H1 (cell line): ENCODE data around the gene CHST11. TPM values are rescaled to one million over a fixed set of nuclear protein-coding genes. Genes with fewer than 3 reads are reported as not detected.

ENCODE experiments used
- CTCF ChIA-PET: fragments of 300-600 bp; sonication (Branson Sonifier 250); formaldehyde crosslinking; loops from one replicate; lab custom pipeline; 2021; ENCODE audit not compliant: partially characterized antibody; lab: Charles Lee
- POLR2A ChIA-PET: fragments of 300-600 bp; sonication (Branson Sonifier 250); formaldehyde crosslinking; loops from one replicate; lab custom pipeline; 2021; ENCODE audit warnings: inconsistent platforms; ENCODE audit not compliant: partially characterized antibody; lab: Charles Lee
- DNase-seq, 2 experiments: peaks; one replicate each; pipeline versions ENCODE4 v3.0.0 to v3.0.0-alpha.2; 2010 to 2022; ENCODE audit warnings: low spot score in 2 of 2, low read depth in 1 of 2, mixed read lengths in 1 of 2
- FAIRE-seq: peaks from 2 replicates; lab custom pipeline; 2011; peaks lifted over from hg19 to GRCh38; lab: Jason Lieb, UNC
- H2AFZ ChIP-seq: 2 replicates; pipeline ENCODE4 v1.8.1; 2012; ENCODE audit warnings: low read length, inconsistent platforms
- H2AK5ac ChIP-seq: 2 replicates; pipeline ENCODE4 v1.6.1; 2013; ENCODE audit warnings: low read depth, low read length
- H2BK120ac ChIP-seq: replicated peaks from 2 replicates; pipeline ENCODE3; 2013; ENCODE audit warnings: low read depth, low read length, inconsistent platforms
- H2BK12ac ChIP-seq: 2 replicates; pipeline ENCODE4 v1.6.1; 2013; ENCODE audit warnings: low read depth, low read length
- H2BK15ac ChIP-seq: 2 replicates; pipeline ENCODE4 v1.6.1; 2013; ENCODE audit warnings: low read length
- H2BK20ac ChIP-seq: 2 replicates; pipeline ENCODE4 v1.6.1; 2013; ENCODE audit warnings: low read length
- H2BK5ac ChIP-seq: 2 replicates; pipeline ENCODE4 v1.6.1; 2013; ENCODE audit warnings: low read depth, low read length
- H3K14ac ChIP-seq: 2 replicates; pipeline ENCODE4 v1.6.1; 2013; ENCODE audit warnings: inconsistent platforms; ENCODE audit not compliant: insufficient read length
- H3K18ac ChIP-seq: 2 replicates; pipeline ENCODE4 v1.6.1; 2013; ENCODE audit warnings: low read length; ENCODE audit errors: extremely low read depth
- H3K23ac ChIP-seq: 2 replicates; pipeline ENCODE4 v1.6.1; 2013; ENCODE audit warnings: inconsistent platforms; ENCODE audit not compliant: insufficient read length
- H3K23me2 ChIP-seq: 2 replicates; pipeline ENCODE4 v1.6.1; 2013; ENCODE audit warnings: low read depth, low read length
- H3K27ac ChIP-seq: 2 replicates; pipeline ENCODE4 v1.6.1; 2011; ENCODE audit warnings: low read depth, low read length, inconsistent platforms
- H3K27me3 ChIP-seq, 4 experiments: replicated peaks in 1 of 4; 1 replicate in 1 of 4; 2 replicates in 3 of 4; pipeline versions ENCODE4 v1.6.1 to v1.8.1; 2011 to 2013; ENCODE audit warnings: low read length in 3 of 4, mild to moderate bottlenecking in 3 of 4, inconsistent platforms in 2 of 4, mixed read lengths in 2 of 4, moderate library complexity in 1 of 4; ENCODE audit not compliant: control insufficient read depth in 3 of 4, insufficient read depth in 3 of 4; ENCODE audit errors: extremely low read depth in 1 of 4
- H3K36me3 ChIP-seq, 4 experiments: 2 replicates each; pipeline versions ENCODE4 v1.6.1 to v1.8.1; 2011 to 2013; ENCODE audit warnings: mild to moderate bottlenecking in 4 of 4, low read length in 3 of 4, moderate library complexity in 2 of 4, control low read depth in 1 of 4, inconsistent platforms in 1 of 4; ENCODE audit not compliant: insufficient read depth in 4 of 4, control insufficient read depth in 2 of 4
- H3K4ac ChIP-seq: replicated peaks from 2 replicates; pipeline ENCODE3; 2013; ENCODE audit warnings: low read length, low read depth, mixed read lengths, inconsistent platforms; ENCODE audit not compliant: insufficient read length
- H3K4me1 ChIP-seq, 4 experiments: replicated peaks in 1 of 4; 1 replicate in 1 of 4; 2 replicates in 3 of 4; pipeline versions ENCODE4 v1.6.1 to v1.8.1; 2011 to 2013; ENCODE audit warnings: low read length in 3 of 4, inconsistent platforms in 2 of 4, mixed read lengths in 1 of 4; ENCODE audit not compliant: insufficient read depth in 4 of 4, control insufficient read depth in 3 of 4
- H3K4me2 ChIP-seq, 2 experiments: 2 replicates each; pipeline versions ENCODE4 v1.6.1 to v1.8.1; 2011 to 2013; ENCODE audit warnings: low read depth in 2 of 2, low read length in 2 of 2, control low read depth in 1 of 2, inconsistent platforms in 1 of 2, mild to moderate bottlenecking in 1 of 2; ENCODE audit not compliant: insufficient read depth in 1 of 2
- H3K4me3 ChIP-seq, 4 experiments: fragments of 200-600, 300-600 bp in 1 of 4; sonication (generic), shearing (Covaris generic), sonication (Bioruptor Twin) in 1 of 4; 2 replicates each; pipeline versions ENCODE4 v1.5.1 to v1.8.1; 2011 to 2016; ENCODE audit warnings: low read length in 4 of 4, low read depth in 3 of 4, control low read depth in 2 of 4, inconsistent platforms in 2 of 4, mild to moderate bottlenecking in 2 of 4, mixed read lengths in 1 of 4, moderate library complexity in 1 of 4; ENCODE audit not compliant: insufficient read depth in 2 of 4; ENCODE audit errors: extremely low read depth in 1 of 4
- H3K56ac ChIP-seq: replicated peaks from 2 replicates; pipeline ENCODE3; 2013; ENCODE audit warnings: low read depth, mild to moderate bottlenecking, mixed read lengths, low read length, inconsistent platforms; ENCODE audit not compliant: insufficient read length
- H3K79me1 ChIP-seq: 2 replicates; pipeline ENCODE4 v1.6.1; 2013; ENCODE audit warnings: low read depth, low read length, control low read depth
- H3K79me2 ChIP-seq, 2 experiments: 2 replicates each; pipeline versions ENCODE4 v1.6.1 to v1.8.1; 2012 to 2013; ENCODE audit warnings: low read length in 2 of 2, mild to moderate bottlenecking in 2 of 2, inconsistent platforms in 1 of 2; ENCODE audit not compliant: insufficient read depth in 2 of 2, control insufficient read depth in 1 of 2
- H3K9ac ChIP-seq, 4 experiments: replicated peaks in 1 of 4; 1 replicate in 1 of 4; 2 replicates in 3 of 4; pipeline versions ENCODE4 v1.6.1 to v1.8.1; 2011 to 2013; ENCODE audit warnings: low read depth in 3 of 4, low read length in 3 of 4, control low read depth in 2 of 4, mild to moderate bottlenecking in 2 of 4, moderate library complexity in 2 of 4, inconsistent platforms in 1 of 4; ENCODE audit errors: extremely low read depth in 1 of 4
- H3K9me3 ChIP-seq, 2 experiments: 2 replicates each; pipeline versions ENCODE4 v1.6.1 to v1.8.1; 2012 to 2013; ENCODE audit warnings: mild to moderate bottlenecking in 2 of 2, moderate library complexity in 2 of 2, control low read depth in 1 of 2, inconsistent platforms in 1 of 2, low read depth in 1 of 2, low read length in 1 of 2, mixed read lengths in 1 of 2; ENCODE audit not compliant: insufficient read depth in 2 of 2
- H4K20me1 ChIP-seq, 2 experiments: replicated peaks in 1 of 2; 2 replicates each; pipeline versions ENCODE3 to v1.8.1; 2011 to 2013; ENCODE audit warnings: inconsistent platforms in 2 of 2, low read length in 2 of 2, mild to moderate bottlenecking in 1 of 2; ENCODE audit not compliant: insufficient read depth in 2 of 2, control insufficient read depth in 1 of 2
- H4K5ac ChIP-seq: 2 replicates; pipeline ENCODE4 v1.6.1; 2013; ENCODE audit warnings: low read length, low read depth, mixed read lengths, inconsistent platforms; ENCODE audit not compliant: insufficient read length
- H4K8ac ChIP-seq: 2 replicates; pipeline ENCODE4 v1.8.0; 2013; ENCODE audit warnings: mild to moderate bottlenecking, moderate library complexity, low read length, inconsistent platforms; ENCODE audit not compliant: insufficient read depth; ENCODE audit errors: extremely low read depth
- H4K91ac ChIP-seq: replicated peaks from 2 replicates; pipeline ENCODE3; 2013; ENCODE audit warnings: low read length, mixed read lengths, inconsistent platforms; ENCODE audit not compliant: insufficient read length
- HDAC6 ChIP-seq: IDR thresholded peaks from one replicate; pipeline ENCODE4 v1.7.1; 2012; ENCODE audit warnings: low read depth, mild to moderate bottlenecking, inconsistent platforms, low read length, moderate library complexity
- POLR2AphosphoS5 ChIP-seq: IDR thresholded peaks from 2 replicates; pipeline ENCODE4 v1.6.1; 2011; ENCODE audit warnings: low read depth, low read length
- SAP30 ChIP-seq: fragments of 300-600 bp; sonication (generic); IDR thresholded peaks from 2 replicates; pipeline ENCODE4 v1.7.1; 2012; ENCODE audit warnings: low read length, moderate library complexity, mild to moderate bottlenecking, inconsistent platforms; ENCODE audit not compliant: insufficient read depth, insufficient replicate concordance
- SP4 ChIP-seq: IDR thresholded peaks from 2 replicates; pipeline ENCODE4 v1.6.1; 2012; ENCODE audit warnings: low read length, inconsistent platforms
- TAF7 ChIP-seq: optimal IDR thresholded peaks from 2 replicates; pipeline ENCODE3; 2011; ENCODE audit warnings: low read depth, mild to moderate bottlenecking, inconsistent platforms, low read length, moderate library complexity, borderline replicate concordance
- WGBS, 2 experiments: shearing (Covaris generic) in 1 of 2; methylation state at CpG; one replicate each; pipeline versions ENCODE4 v1.1.6 to v1.1.7; 2013 to 2015; ENCODE audit warnings: low lambda C conversion rate in 2 of 2, mixed read lengths in 2 of 2, inconsistent platforms in 1 of 2, low coverage in 1 of 2, missing lambda C conversion rate in 1 of 2; ENCODE audit not compliant: insufficient replicate concordance in 2 of 2, insufficient coverage in 1 of 2, insufficient read length in 1 of 2; ENCODE audit errors: extremely low coverage in 1 of 2, missing lambda C conversion rate in 1 of 2; 5-methylcytosine and 5-hydroxymethylcytosine counted together
- polyA plus RNA-seq, 7 experiments: library from polyadenylated mRNA; depleted of rRNA in 3 of 7; stranded (reverse) in 5 of 7; unstranded in 2 of 7; fragments of >200 nt in 5 of 7; fragments of 200-250 nt in 2 of 7; gene quantifications; 1 replicate in 5 of 7; 2 replicates in 1 of 7; 4 replicates in 1 of 7; pipeline versions ENCODE4 v1.2.1 to v1.2.3, GENCODE V29; 2011 to 2013; ENCODE audit warnings: missing spikeins in 2 of 7, mixed read lengths in 2 of 7
- total RNA-seq: library from RNA; stranded (reverse); fragmentation: NEBNext Ultra II Directional; extraction: Animal tissue kit (Norgen Biotek cat#: 25700); gene quantifications from 2 replicates; pipeline ENCODE4 v1.2.1, GENCODE V29; 2021
- TF ChIP-seq, protein P1 (sequence below), 3 experiments: IDR thresholded peaks; 1 replicate in 2 of 3; 2 replicates in 1 of 3; pipeline versions ENCODE4 v1.5.1 to v1.6.1; 2011; ENCODE audit warnings: low read length in 3 of 3, mild to moderate bottlenecking in 3 of 3, inconsistent platforms in 2 of 3, low read depth in 1 of 3, moderate library complexity in 1 of 3; ENCODE audit not compliant: insufficient read depth in 1 of 3; ENCODE audit errors: control extremely low read depth in 1 of 3

Gene CHST11
- total and polyA plus RNA-seq, 2 of the 8 experiments (the other 6 are each of a cell fraction or from before 2014, with no cell fraction given), result 14.4 to 20.8 TPM

DNA sequence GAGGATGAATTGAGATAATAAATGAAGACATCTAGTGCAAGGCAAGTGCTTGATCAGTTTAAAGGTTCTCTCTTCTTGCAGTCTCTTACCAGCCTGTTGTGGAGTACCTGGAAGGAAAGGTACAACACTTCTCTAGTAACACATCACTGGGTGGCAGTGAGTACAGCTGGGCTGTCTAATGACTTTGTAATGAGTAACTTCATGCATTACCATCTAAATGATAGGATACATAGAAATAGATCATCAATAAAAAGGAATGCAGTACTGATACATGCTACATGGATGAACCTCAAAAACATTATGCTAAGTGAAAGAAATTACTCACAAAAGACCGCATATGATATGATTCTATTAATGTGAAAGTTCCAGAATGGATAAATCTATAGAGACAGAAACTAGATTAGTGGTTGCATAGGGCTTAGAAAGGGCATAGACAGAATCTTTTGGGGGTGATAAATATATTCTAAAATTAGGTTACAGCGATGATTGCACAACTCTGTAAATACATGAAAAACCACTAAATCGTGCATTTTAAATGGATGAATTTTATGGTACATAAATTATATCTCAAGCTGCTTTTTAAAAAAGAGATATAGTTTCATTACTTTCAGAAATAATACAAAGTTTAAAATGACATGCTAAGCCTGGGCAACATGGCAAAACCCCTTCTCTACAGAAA, 224.4 kb downstream of the CHST11 start:
- H3K9me3 ChIP-seq, result no peaks in the 10 kb centered on the region
- H3K23ac ChIP-seq, result no peak overlapping the region
- no peak overlapping the region for H2BK12ac ChIP-seq
- no peak overlapping the region for H3K9ac ChIP-seq
- no peak overlapping the region for H2AK5ac ChIP-seq
- no peak overlapping the region for H3K4ac ChIP-seq
- no peak overlapping the region for H4K91ac ChIP-seq
- no peak overlapping the region for H3K14ac ChIP-seq
- H4K8ac ChIP-seq, result no peak overlapping the region
- POLR2A ChIA-PET, result no interaction called here
- DNase-seq (no peak), FAIRE-seq (no peak)
- no peak overlapping the region for H2BK5ac ChIP-seq
- no peak overlapping the region for H2BK15ac ChIP-seq
- TF ChIP-seq, protein P1, sequence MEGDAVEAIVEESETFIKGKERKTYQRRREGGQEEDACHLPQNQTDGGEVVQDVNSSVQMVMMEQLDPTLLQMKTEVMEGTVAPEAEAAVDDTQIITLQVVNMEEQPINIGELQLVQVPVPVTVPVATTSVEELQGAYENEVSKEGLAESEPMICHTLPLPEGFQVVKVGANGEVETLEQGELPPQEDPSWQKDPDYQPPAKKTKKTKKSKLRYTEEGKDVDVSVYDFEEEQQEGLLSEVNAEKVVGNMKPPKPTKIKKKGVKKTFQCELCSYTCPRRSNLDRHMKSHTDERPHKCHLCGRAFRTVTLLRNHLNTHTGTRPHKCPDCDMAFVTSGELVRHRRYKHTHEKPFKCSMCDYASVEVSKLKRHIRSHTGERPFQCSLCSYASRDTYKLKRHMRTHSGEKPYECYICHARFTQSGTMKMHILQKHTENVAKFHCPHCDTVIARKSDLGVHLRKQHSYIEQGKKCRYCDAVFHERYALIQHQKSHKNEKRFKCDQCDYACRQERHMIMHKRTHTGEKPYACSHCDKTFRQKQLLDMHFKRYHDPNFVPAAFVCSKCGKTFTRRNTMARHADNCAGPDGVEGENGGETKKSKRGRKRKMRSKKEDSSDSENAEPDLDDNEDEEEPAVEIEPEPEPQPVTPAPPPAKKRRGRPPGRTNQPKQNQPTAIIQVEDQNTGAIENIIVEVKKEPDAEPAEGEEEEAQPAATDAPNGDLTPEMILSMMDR (IDR thresholded peaks at IDR 0.05; ENCODE audit: control extremely low read depth in 1 of 3, insufficient read depth in 1 of 3, low read depth in 1 of 3, low read length in 3 of 3), result no peak
- TF ChIP-seq TAF7 (no peak), POLR2AphosphoS5 (no peak), SP4 (no peak), HDAC6 (no peak), SAP30 (no peak)
- CTCF ChIA-PET, result interaction anchor here (0.7 to 1.6 kb wide), 8 partner anchors 21 to 299 kb away, joined by 3 to 4 read pairs (median 3); no protein-coding TSS in a partner anchor
- no peak overlapping the region for H2BK20ac ChIP-seq
- H4K20me1 ChIP-seq, result no peaks in the 10 kb centered on the region
- H4K5ac ChIP-seq, result no peak overlapping the region
- H3K79me2 ChIP-seq, result no peaks in the 10 kb centered on the region; a peak in 1 of 4 replicates
- WGBS, 2 experiments, result 89% methylated on average over 3 of the region's 3 CpGs; no CpG with 5 or more reads in 1 of the 2 experiments
- H3K23me2 ChIP-seq, result no peaks in the 10 kb centered on the region; the same call in 1 of the 2 replicates
- H3K18ac ChIP-seq, result no peak overlapping the region
- H3K79me1 ChIP-seq, result no peaks in the 10 kb centered on the region
- no peak overlapping the region for H3K4me3 ChIP-seq
- H2AFZ ChIP-seq, result no peak overlapping the region
- H3K27ac ChIP-seq, result no peak overlapping the region
- no peaks in the 10 kb centered on the region for H3K27me3 ChIP-seq
- no peaks in the 10 kb centered on the region for H3K36me3 ChIP-seq
- no peak overlapping the region for H3K56ac ChIP-seq
- peaks cover 0 to 4% (median 1%) of the 10 kb centered on the region in 4 experiments; a peak in 1 of 7 replicates for H3K4me1 ChIP-seq
- H2BK120ac ChIP-seq, result no peak overlapping the region
- no peak overlapping the region for H3K4me2 ChIP-seq
